Measurements from ENCODE around the gene DLG2.

DNA sequence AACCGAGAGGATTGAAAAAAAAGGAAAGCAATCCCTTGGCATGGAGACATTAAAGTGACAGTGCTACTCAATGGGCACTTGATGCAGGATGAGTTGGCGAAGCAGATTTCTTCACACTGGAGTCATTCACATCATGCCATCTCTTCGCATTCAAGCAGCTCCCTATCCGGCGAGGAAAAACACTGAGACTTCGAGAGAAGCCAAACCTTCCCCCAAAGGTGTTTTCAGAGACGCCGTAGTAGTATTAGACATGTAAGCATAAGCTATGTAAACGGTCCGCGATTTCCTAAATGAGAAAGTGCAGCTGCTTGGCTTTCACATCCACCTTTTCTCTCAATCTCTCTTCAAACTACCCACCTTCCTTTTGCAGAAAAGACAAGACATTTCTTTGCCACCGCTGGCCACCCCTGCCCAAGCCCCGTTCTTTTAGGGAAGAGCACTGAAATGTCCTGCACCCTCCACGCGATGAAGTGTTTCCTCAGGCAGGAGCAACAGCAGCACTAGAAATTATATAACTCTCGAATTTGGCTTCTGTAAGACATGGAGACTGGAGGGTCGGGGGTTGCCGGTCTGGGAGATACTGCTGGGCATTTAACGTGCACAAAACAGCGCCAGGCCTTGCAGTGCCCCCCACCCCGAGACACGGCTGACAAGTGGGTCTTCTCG lies at the start of gene DLG2:
- TF ChIP-seq, protein P1, sequence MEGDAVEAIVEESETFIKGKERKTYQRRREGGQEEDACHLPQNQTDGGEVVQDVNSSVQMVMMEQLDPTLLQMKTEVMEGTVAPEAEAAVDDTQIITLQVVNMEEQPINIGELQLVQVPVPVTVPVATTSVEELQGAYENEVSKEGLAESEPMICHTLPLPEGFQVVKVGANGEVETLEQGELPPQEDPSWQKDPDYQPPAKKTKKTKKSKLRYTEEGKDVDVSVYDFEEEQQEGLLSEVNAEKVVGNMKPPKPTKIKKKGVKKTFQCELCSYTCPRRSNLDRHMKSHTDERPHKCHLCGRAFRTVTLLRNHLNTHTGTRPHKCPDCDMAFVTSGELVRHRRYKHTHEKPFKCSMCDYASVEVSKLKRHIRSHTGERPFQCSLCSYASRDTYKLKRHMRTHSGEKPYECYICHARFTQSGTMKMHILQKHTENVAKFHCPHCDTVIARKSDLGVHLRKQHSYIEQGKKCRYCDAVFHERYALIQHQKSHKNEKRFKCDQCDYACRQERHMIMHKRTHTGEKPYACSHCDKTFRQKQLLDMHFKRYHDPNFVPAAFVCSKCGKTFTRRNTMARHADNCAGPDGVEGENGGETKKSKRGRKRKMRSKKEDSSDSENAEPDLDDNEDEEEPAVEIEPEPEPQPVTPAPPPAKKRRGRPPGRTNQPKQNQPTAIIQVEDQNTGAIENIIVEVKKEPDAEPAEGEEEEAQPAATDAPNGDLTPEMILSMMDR (IDR thresholded peaks at IDR 0.05 in 4 of 5, conservative IDR thresholded peaks at IDR 0.05 in 1 of 5), result no peak
- TF ChIP-seq POLR2A (IDR thresholded peaks at IDR 0.05), result peak in 1 of 2 donors; percentile 28
